Thoracic aorta (tissue), 2 donors: ENCODE measurements around the gene TIGD1. TPM values are rescaled to one million over a fixed set of nuclear protein-coding genes. Genes with fewer than 3 reads are reported as not detected.

Experiments
- ATAC-seq: fragments of 150-250 bp; one replicate; pipeline ENCODE4 v1.8.0; 2017; ENCODE audit warnings: low read depth; ENCODE audit not compliant: insufficient number of reproducible peaks, low FRiP score
- DNase-seq: peaks from one replicate; pipeline ENCODE4 v3.0.0-alpha.2; 2020; ENCODE audit warnings: low spot score
- H3K27ac ChIP-seq, 2 donors: fragments of 200-600 bp; sonication (generic); 1 replicate in 1 of 2; 2 replicates in 1 of 2; pipeline ENCODE4 v1.5.1; 2016; ENCODE audit warnings: mild to moderate bottlenecking in 2 of 2, moderate library complexity in 2 of 2
- H3K27me3 ChIP-seq: fragments of 200-600 bp; sonication (generic); replicated peaks from 2 replicates; pipeline ENCODE4 v1.6.0; 2016; ENCODE audit warnings: mild to moderate bottlenecking; ENCODE audit not compliant: insufficient read depth
- H3K36me3 ChIP-seq: fragments of 200-600 bp; sonication (generic); one replicate; pipeline ENCODE4 v1.5.1; 2016
- H3K4me1 ChIP-seq, 2 donors: fragments of 200-600 bp; sonication (generic); 1 replicate in 1 of 2; 2 replicates in 1 of 2; pipeline versions ENCODE4 v1.5.1 to v1.6.0; 2016; ENCODE audit warnings: low read depth in 2 of 2, mild to moderate bottlenecking in 1 of 2; ENCODE audit not compliant: control insufficient read depth in 1 of 2
- H3K4me3 ChIP-seq: fragments of 200-600 bp; sonication (generic); 2 replicates; pipeline ENCODE4 v1.5.1; 2016; ENCODE audit warnings: mild to moderate bottlenecking
- H3K9me3 ChIP-seq: fragments of 200-600 bp; sonication (generic); 2 replicates; pipeline ENCODE4 v1.5.1; 2016
- total RNA-seq, 2 donors: library from RNA; depleted of rRNA; stranded (reverse); fragments of >200 nt; gene quantifications; one replicate each; pipeline versions ENCODE4 v1.1.0 to v1.2.3, GENCODE V29; 2016
- TF ChIP-seq, protein P1 (sequence below): fragments of 200-600 bp; sonication (generic); IDR thresholded peaks from one replicate; pipeline ENCODE4 v1.5.1; 2019; ENCODE audit warnings: antibody characterized with exemption

TIGD1 gene
- total RNA-seq, 2 donors from 2014 or later = 1.8 to 3.1 TPM

GRCh38 chr2:232504438-232504837 is 45.9 kb downstream of the TIGD1 start:
- ATAC-seq (no peak), DNase-seq (no peak)
- Histone ChIP-seq H3K27ac (no peak overlapping the region), H3K9me3 (no peaks in the 10 kb centered on the region), H3K36me3 (no peaks in the 10 kb centered on the region), H3K4me1 (peaks cover 7 to 16% of the 10 kb centered on the region in 2 donors), H3K4me3 (no peak overlapping the region), H3K27me3 (no peaks in the 10 kb centered on the region)
- TF ChIP-seq, protein P1, sequence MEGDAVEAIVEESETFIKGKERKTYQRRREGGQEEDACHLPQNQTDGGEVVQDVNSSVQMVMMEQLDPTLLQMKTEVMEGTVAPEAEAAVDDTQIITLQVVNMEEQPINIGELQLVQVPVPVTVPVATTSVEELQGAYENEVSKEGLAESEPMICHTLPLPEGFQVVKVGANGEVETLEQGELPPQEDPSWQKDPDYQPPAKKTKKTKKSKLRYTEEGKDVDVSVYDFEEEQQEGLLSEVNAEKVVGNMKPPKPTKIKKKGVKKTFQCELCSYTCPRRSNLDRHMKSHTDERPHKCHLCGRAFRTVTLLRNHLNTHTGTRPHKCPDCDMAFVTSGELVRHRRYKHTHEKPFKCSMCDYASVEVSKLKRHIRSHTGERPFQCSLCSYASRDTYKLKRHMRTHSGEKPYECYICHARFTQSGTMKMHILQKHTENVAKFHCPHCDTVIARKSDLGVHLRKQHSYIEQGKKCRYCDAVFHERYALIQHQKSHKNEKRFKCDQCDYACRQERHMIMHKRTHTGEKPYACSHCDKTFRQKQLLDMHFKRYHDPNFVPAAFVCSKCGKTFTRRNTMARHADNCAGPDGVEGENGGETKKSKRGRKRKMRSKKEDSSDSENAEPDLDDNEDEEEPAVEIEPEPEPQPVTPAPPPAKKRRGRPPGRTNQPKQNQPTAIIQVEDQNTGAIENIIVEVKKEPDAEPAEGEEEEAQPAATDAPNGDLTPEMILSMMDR = no peak

DNA sequence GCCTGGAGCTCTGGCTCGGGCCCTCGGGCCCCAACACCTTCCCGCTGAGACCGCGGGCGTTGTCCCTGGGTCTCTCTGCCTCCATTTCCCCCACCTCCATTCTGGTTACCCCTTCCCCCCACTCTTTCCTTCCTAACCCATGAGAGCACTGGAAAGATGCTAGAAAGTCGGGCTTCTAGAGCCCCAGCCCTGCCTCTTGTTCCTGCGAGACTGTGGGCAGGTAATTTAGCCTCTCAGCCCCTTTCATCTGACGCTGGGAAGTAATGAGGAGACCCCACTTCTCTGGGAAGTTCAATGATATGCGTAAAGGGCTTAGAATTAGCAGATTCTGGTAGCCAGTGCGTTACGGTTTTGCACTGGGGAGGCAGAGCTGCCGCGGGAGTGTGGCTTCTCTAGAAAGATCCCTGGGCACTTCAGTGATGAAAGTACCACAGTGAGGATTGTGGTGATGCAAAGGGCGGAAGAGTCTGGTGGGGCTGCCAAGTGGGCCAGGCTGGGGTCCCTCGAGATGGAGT is 46.5 kb downstream of the TIGD1 start:
- Histone ChIP-seq H3K27ac (no peak overlapping the region), H3K9me3 (no peaks in the 10 kb centered on the region), H3K36me3 (no peaks in the 10 kb centered on the region), H3K27me3 (no peaks in the 10 kb centered on the region), H3K4me3 (peak overlapping the region; percentile 73), H3K4me1 (peaks cover 7 to 16% of the 10 kb centered on the region in 2 donors)
- TF ChIP-seq, protein P1 = no peak
- no peak for ATAC-seq
- DNase-seq = no peak

- Histone ChIP-seq H3K4me3 (peak overlapping the region; percentile 73), H3K4me1 (peaks cover 7 to 16% of the 10 kb centered on the region in 2 donors), H3K9me3 (no peaks in the 10 kb centered on the region), H3K27me3 (no peaks in the 10 kb centered on the region), H3K27ac (no peak overlapping the region), H3K36me3 (no peaks in the 10 kb centered on the region)
- ATAC-seq (no peak), DNase-seq (no peak)
- TF ChIP-seq, protein P1 = no peak
These were observed 47.2 kb downstream of the TIGD1 start for GRCh38 chr2:232502911-232503808.

DNA sequence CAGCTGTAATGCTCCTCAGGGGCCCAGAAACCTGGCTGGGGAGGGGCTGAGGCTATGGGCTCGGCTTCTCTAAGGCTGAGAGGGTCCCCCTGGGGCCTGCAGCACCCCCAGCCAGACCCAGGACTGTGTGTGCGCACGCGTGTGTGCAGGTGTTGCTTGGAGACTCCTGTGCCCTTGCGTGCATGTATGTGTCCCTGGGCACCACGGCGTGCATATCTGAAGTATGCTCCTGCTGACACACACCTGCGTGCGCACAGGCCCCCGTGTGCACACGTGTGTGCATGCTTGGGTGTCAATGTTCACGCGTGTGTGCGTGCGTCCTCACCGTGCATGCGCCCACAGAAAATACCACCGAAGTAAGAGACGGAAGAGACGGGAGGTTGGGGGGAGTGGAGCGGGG is 47.8 kb downstream of the TIGD1 start:
- no peak for ATAC-seq
- Histone ChIP-seq H3K27ac (no peak overlapping the region), H3K27me3 (no peaks in the 10 kb centered on the region), H3K4me3 (peak overlapping the region; percentile 73), H3K4me1 (peaks cover 7 to 16% of the 10 kb centered on the region in 2 donors), H3K36me3 (no peaks in the 10 kb centered on the region), H3K9me3 (no peaks in the 10 kb centered on the region)
- TF ChIP-seq, protein P1 = no peak
- DNase-seq = no peak

DNA sequence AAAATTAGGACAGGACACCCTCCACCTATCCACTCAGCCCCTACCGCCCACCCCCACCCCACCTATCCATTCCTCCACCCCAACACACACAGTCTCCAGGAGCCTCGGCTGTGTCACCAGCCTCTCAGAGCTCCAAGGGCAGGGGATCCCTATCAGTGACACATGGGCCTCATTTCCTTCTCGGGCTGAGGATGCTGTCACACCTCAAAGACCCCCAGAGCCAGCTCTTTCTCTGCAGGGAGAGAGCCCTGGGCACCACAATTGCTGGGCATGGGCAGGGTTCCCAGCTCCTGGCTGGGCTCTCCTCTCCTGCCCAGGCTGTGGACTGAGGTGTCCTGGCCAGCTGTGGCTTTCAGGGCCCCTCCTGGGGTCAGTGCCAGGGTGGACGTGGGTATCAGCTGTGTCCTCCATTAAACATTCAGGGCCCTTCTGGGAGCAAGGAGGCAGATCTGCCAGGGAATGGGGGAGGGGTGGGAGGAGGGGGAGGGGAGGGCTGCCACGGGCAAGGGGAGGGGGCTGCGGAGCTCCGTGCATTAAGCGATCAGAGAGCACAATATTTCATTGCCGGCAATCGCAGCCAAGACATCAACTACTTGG is 48.5 kb downstream of the TIGD1 start:
- Histone ChIP-seq H3K27me3 (no peaks in the 10 kb centered on the region), H3K4me3 (no peak overlapping the region), H3K9me3 (no peaks in the 10 kb centered on the region), H3K4me1 (peaks cover 7 to 16% of the 10 kb centered on the region in 2 donors), H3K36me3 (no peaks in the 10 kb centered on the region), H3K27ac (no peak overlapping the region)
- no peak for ATAC-seq
- no peak for DNase-seq
- TF ChIP-seq, protein P1 = no peak
